Measurements from ENCODE around the gene SLC22A31. TPM values are rescaled to one million over a fixed set of nuclear protein-coding genes. Genes with fewer than 3 reads are reported as not detected.
"Not testable (repeated sequence)": the region's sequence is repeated elsewhere in the genome, so short reads cannot be mapped to it uniquely, and the experiment has no call there.

The SLC22A31 gene
- total RNA-seq, 4 donors from 2014 or later = 0.26 TPM; not detected in 3

DNA sequence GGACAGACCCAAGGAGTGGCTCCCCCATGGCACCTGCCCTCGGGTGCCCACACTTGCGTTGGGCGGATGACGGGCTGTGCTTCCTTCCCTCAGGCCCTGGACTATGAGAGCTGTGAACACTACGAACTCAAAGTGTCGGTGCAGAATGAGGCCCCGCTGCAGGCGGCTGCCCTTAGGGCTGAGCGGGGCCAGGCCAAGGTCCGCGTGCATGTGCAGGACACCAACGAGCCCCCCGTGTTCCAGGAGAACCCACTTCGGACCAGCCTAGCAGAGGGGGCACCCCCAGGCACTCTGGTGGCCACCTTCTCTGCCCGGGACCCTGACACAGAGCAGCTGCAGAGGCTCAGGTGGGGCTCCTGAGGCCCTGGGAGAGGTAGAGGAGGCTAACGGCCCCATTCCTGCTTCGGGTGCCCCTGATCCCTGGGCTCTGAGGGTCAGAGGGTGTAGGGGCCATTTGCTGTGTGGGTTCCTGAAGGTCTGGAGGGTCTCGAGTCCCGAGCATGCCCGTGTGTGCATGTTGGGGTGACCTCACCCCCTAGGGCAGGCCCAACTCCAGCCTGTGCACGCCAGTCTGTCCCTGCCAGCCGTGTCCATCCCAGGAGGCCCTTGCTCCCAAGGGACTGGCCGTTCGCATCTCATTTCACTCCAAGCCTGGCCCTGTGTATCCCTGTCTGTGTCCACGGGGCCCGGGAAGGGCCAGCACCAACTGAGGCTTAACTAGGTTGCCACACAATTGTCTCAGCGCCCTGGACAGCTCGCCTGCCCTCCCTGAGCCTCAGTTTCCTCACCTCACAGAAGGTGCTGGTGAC is 10.0 kb downstream of the SLC22A31 start:
- Histone ChIP-seq H3K9me3 (no peaks in the 10 kb centered on the region), H3K27me3 (peaks cover 0 to 12% (median 0%) of the 10 kb centered on the region in 4 donors), H3K4me1 (peaks cover 8 to 24% (median 23%) of the 10 kb centered on the region in 4 donors), H3K36me3 (no peaks in the 10 kb centered on the region), H3K4me3 (no peak overlapping the region), H3K27ac (replicated peaks in 1 of 4) (no peak overlapping the region)
- no peak for DNase-seq (ENCODE audit: extremely low spot score)
- 64% methylated on average over 12 of the region's 28 CpGs for WGBS
- intact Hi-C loops (cut with DNase I) = no loop called here
- TF ChIP-seq EP300 (IDR thresholded peaks at IDR 0.05) (no peak), POLR2AphosphoS5 (IDR thresholded peaks at IDR 0.05) (no peak), POLR2A (IDR thresholded peaks at IDR 0.05; ENCODE audit: low read depth) (no peak)
- TF ChIP-seq, protein P1, sequence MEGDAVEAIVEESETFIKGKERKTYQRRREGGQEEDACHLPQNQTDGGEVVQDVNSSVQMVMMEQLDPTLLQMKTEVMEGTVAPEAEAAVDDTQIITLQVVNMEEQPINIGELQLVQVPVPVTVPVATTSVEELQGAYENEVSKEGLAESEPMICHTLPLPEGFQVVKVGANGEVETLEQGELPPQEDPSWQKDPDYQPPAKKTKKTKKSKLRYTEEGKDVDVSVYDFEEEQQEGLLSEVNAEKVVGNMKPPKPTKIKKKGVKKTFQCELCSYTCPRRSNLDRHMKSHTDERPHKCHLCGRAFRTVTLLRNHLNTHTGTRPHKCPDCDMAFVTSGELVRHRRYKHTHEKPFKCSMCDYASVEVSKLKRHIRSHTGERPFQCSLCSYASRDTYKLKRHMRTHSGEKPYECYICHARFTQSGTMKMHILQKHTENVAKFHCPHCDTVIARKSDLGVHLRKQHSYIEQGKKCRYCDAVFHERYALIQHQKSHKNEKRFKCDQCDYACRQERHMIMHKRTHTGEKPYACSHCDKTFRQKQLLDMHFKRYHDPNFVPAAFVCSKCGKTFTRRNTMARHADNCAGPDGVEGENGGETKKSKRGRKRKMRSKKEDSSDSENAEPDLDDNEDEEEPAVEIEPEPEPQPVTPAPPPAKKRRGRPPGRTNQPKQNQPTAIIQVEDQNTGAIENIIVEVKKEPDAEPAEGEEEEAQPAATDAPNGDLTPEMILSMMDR (IDR thresholded peaks at IDR 0.05) = no peak

DNA sequence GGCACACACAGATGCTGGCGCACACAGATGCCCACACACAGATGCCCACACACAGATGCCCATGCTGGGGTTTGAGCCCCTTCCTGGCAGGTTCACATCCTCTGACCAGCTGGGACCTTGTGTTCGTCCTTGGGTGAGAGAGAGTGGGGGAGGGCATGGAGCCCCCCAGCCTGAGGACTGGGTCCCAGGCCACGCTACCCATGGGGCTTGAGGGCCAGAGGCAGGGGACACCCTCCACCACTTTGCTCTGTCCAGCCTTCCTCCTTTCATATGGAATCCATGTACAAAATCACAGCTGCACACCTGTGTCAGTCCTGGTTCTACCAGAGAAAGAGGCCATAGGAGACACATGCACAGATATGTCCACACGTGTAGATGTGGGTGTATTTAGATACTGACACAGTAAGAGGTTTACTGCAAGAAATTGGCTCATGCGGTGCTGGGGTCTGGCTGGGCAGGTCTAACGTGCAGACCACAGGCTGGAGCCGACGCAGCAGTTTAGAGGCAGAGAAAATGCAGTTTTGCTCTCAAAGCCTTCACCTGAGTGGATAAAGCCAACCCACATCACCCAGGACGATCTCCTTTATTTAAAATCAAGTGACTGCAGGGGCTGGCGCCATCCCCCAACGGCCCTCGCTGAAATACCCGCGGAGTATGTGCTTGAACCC is 10.8 kb downstream of the SLC22A31 start:
- H3K27ac ChIP-seq (replicated peaks in 1 of 4) = no peak overlapping the region
- no peak overlapping the region for H3K4me3 ChIP-seq
- 72% methylated on average over 11 of the region's 14 CpGs for WGBS
- DNase-seq (ENCODE audit: extremely low spot score) = no peak
- H3K4me1 ChIP-seq = peaks cover 8 to 24% (median 23%) of the 10 kb centered on the region in 4 donors
- peaks cover 0 to 12% (median 0%) of the 10 kb centered on the region in 4 donors for H3K27me3 ChIP-seq
- intact Hi-C loops (cut with DNase I) = no loop called here
- TF ChIP-seq POLR2AphosphoS5 (IDR thresholded peaks at IDR 0.05) = no peak
- TF ChIP-seq, protein P1 (IDR thresholded peaks at IDR 0.05) = no peak
- TF ChIP-seq EP300 (IDR thresholded peaks at IDR 0.05) = no peak
- TF ChIP-seq POLR2A (IDR thresholded peaks at IDR 0.05; ENCODE audit: low read depth) = no peak
- no peaks in the 10 kb centered on the region for H3K9me3 ChIP-seq
- no peaks in the 10 kb centered on the region for H3K36me3 ChIP-seq

DNA sequence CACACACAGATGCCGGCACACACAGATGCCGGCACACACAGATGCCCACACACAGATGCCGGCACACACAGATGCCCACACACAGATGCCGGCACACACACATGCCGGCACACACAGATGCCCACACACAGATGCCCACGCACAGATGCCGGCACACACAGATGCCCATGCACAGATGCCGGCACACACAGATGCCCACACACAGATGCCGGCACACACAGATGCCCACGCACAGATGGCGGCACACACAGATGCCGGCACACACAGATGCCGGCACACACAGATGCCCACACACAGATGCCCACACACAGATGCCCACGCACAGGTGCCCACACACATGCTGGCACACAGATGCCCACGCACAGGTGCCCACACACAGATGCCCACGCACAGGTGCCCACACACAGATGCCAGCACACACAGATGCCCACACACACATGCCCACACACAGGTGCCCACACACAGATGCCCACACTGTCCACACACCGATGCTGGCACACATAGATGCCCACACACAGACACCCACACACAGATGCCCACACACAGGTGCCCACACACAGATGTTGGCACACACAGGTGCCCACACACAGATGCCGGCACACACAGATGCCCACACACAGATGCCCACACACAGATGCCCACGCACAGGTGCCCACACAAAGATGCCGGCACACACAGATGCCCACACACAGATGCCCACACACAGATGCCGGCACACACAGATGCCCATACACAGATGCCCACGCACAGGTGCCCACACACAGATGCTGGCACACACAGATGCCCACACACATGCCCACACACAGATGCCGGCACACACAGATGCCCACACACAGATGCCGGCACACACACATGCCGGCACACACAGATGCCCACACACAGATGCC is 11.6 kb downstream of the SLC22A31 start:
- H3K4me3 ChIP-seq; DNase-seq (ENCODE audit: extremely low spot score); intact Hi-C loops (cut with DNase I); H3K36me3 ChIP-seq; H3K27ac ChIP-seq (replicated peaks in 1 of 4); H3K9me3 ChIP-seq: not testable (repeated sequence)
- peaks cover 0 to 17% (median 0%) of the 10 kb centered on the region in 4 donors for H3K27me3 ChIP-seq
- WGBS = 83% methylated on average over 17 of the region's 25 CpGs
- peaks cover 8 to 24% (median 23%) of the 10 kb centered on the region in 4 donors for H3K4me1 ChIP-seq

DNA sequence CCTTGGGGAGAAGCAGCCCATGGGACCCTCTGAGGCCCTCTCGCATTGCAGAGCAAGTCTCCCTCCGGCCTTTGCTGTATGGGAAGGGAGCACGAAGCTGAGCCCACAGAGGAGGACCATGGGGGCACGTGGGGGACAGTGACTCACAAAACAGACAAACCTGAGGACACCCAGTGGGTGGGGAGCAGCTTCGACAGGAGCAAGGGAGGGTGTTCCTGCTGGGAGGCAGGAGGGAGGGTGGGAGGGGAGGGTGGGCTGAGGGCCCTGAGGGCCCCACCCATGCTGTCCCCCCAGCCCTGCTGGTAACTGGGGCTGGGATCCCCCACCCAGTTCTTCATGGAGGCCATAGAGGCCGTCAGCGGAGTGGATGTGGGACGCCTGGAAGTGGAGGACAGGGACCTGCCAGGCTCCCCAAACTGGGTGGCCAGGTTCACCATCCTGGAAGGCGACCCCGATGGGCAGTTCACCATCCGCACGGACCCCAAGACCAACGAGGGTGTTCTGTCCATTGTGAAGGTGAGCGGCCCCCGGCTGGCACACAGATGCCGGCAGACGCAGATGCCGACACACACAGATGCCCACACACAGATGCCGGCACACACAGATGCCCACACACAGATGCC is 12.5 kb downstream of the SLC22A31 start:
- no peak for TF ChIP-seq POLR2A (IDR thresholded peaks at IDR 0.05; ENCODE audit: low read depth)
- TF ChIP-seq POLR2AphosphoS5 (IDR thresholded peaks at IDR 0.05) = no peak
- no peak for TF ChIP-seq EP300 (IDR thresholded peaks at IDR 0.05)
- TF ChIP-seq, protein P1 (IDR thresholded peaks at IDR 0.05) = no peak
- intact Hi-C loops (cut with DNase I) = no loop called here
- Histone ChIP-seq H3K36me3 (no peaks in the 10 kb centered on the region), H3K9me3 (no peaks in the 10 kb centered on the region), H3K4me1 (peaks cover 8 to 18% (median 17%) of the 10 kb centered on the region in 4 donors), H3K27me3 (peaks cover 0 to 25% (median 0%) of the 10 kb centered on the region in 4 donors), H3K27ac (replicated peaks in 1 of 4) (no peak overlapping the region), H3K4me3 (no peak overlapping the region)
- DNase-seq (ENCODE audit: extremely low spot score) = no peak
- 68% methylated on average over 19 of the region's 19 CpGs for WGBS

All from esophagus muscularis mucosa (tissue), 4 donors.